Activated CD8-positive, alpha-beta T cell treated with anti-CD3 and anti-CD28 coated beads for 36 hours (primary cell): ENCODE measurements around the gene CDSN. TPM values are rescaled to one million over a fixed set of nuclear protein-coding genes. Genes with fewer than 3 reads are reported as not detected.

Experiments
- ATAC-seq: fragments of 200-7000 bp; cut with Tn5 transposase; one replicate; pipeline ENCODE4 v1.10.0; 2021; ENCODE audit warnings: mild to moderate bottlenecking, moderate library complexity
- CTCF ChIA-PET: fragments of 350-600 bp; sonication (Branson Sonifier 250); formaldehyde crosslinking; loops from one replicate; lab custom pipeline; 2021; ENCODE audit warnings: antibody characterized with exemption; lab: Charles Lee
- POLR2A ChIA-PET: fragments of 350-600 bp; sonication (Branson Sonifier 250); formaldehyde crosslinking; loops from one replicate; lab custom pipeline; 2021; ENCODE audit warnings: antibody characterized with exemption; lab: Charles Lee
- DNase-seq: peaks from one replicate; pipeline ENCODE4 v3.0.0-alpha.2; 2020
- H3K27ac Mint-ChIP-seq: one replicate; pipeline ENCODE4 v1.8.0; 2021; ENCODE audit warnings: mild to moderate bottlenecking, mixed read lengths
- H3K27me3 Mint-ChIP-seq: one replicate; pipeline ENCODE4 v1.8.0; 2021; ENCODE audit warnings: mixed read lengths
- H3K36me3 Mint-ChIP-seq: one replicate; pipeline ENCODE4 v1.8.0; 2021; ENCODE audit warnings: low read depth, mixed read lengths
- H3K4me1 Mint-ChIP-seq: one replicate; pipeline ENCODE4 v1.8.0; 2021; ENCODE audit warnings: low read depth, mixed read lengths
- H3K4me3 Mint-ChIP-seq: one replicate; pipeline ENCODE4 v1.8.0; 2021; ENCODE audit warnings: mild to moderate bottlenecking, moderate library complexity, mixed read lengths
- H3K9me3 Mint-ChIP-seq: one replicate; pipeline ENCODE4 v1.8.0; 2021; ENCODE audit warnings: mixed read lengths
- CTCF ChIP-seq: fragments of 200-600 bp; IDR thresholded peaks from one replicate; pipeline ENCODE4 v1.8.0; 2022; ENCODE audit warnings: antibody characterized with exemption, mild to moderate bottlenecking
- intact Hi-C: fragments of 100-400 bp; cut with micrococcal nuclease; formaldehyde crosslinking; loops from one replicate; pipeline ENCODE4 v1.10.0; 2022
- total RNA-seq, 2 experiments: library from RNA; stranded (reverse); gene quantifications; one replicate each; pipeline ENCODE4 v1.2.3, GENCODE V29; 2021

Gene CDSN
- total RNA-seq, 2 experiments from 2014 or later: not detected

- POLR2A ChIA-PET: interaction anchor here (0.7 to 2.1 kb wide), 8 partner anchors 14 to 195 kb away, joined by 3 to 9 read pairs (median 6); partner anchors contain the start of gene PSORS1C2
- H3K4me1 Mint-ChIP-seq: peaks cover 24% of the 10 kb centered on the region
Measured at GRCh38 chr6:31158140-31158862, 38.1 kb upstream of the CDSN start, which contains the start of gene TCF19. TSS of gene TCF19 (plus strand) at chr6:31158589. CDS start at chr6:31159470, 881 bp downstream.

GRCh38 chr6:31157513-31158139, 37.4 kb upstream of the CDSN start, which contains the start of gene CCHCR1:
TSS of gene CCHCR1 (minus strand) at chr6:31157802. CDS start at chr6:31157600, 202 bp downstream.
- DNase-seq (no peak), ATAC-seq (peak; percentile 19)
- H3K36me3 Mint-ChIP-seq: peaks cover 57% of the 10 kb centered on the region
- H3K9me3 Mint-ChIP-seq: no peaks in the 10 kb centered on the region
- peak within 1 kb of the TSS; percentile 97 for H3K4me3 Mint-ChIP-seq
- peaks cover 21% of the 10 kb centered on the region for H3K4me1 Mint-ChIP-seq
- H3K27ac Mint-ChIP-seq: peak within 1 kb of the TSS; percentile 89
- TF ChIP-seq CTCF: no peak
- ChIA-PET CTCF (interaction anchor here (1.1 to 2.9 kb wide), 4 partner anchors 18 to 209 kb away, joined by 3 to 15 read pairs (median 4); no protein-coding TSS in a partner anchor), POLR2A (interaction anchor here (1.1 to 2.0 kb wide), 5 partner anchors 14 to 195 kb away, joined by 3 to 8 read pairs (median 6); partner anchors contain the start of gene PSORS1C2)
- intact Hi-C loops: no loop called here
- H3K27me3 Mint-ChIP-seq: no peaks in the 10 kb centered on the region

More at GRCh38 chr6:31158140-31158862, 38.1 kb upstream of the CDSN start, which contains the start of gene TCF19:
- DNase-seq (peak; percentile 99), ATAC-seq (peak; percentile 88)
- TF ChIP-seq CTCF: no peak
- CTCF ChIA-PET: interaction anchor here (0.8 to 2.9 kb wide), 5 partner anchors 17 to 208 kb away, joined by 3 to 15 read pairs (median 3); no protein-coding TSS in a partner anchor
- no peaks in the 10 kb centered on the region for H3K27me3 Mint-ChIP-seq
- intact Hi-C loops: no loop called here
- peaks cover 62% of the 10 kb centered on the region for H3K36me3 Mint-ChIP-seq
- H3K4me3 Mint-ChIP-seq: peak within 1 kb of the TSS; percentile 97
- no peaks in the 10 kb centered on the region for H3K9me3 Mint-ChIP-seq
- H3K27ac Mint-ChIP-seq: peak within 1 kb of the TSS; percentile 89

GRCh38 chr6:31156641-31157040, 36.4 kb upstream of the CDSN start:
- ATAC-seq (no peak), DNase-seq (no peak)
- TF ChIP-seq CTCF: no peak
- peaks cover 48% of the 10 kb centered on the region for H3K36me3 Mint-ChIP-seq
- peaks cover 17% of the 10 kb centered on the region for H3K4me1 Mint-ChIP-seq
- intact Hi-C loops: no loop called here
- CTCF ChIA-PET: interaction anchor here (2.9 kb wide), 1 partner anchor 210 kb away, joined by 15 read pairs; no protein-coding TSS in a partner anchor
- H3K27me3 Mint-ChIP-seq: no peaks in the 10 kb centered on the region
- H3K9me3 Mint-ChIP-seq: no peaks in the 10 kb centered on the region
- H3K27ac Mint-ChIP-seq: no peak overlapping the region
- H3K4me3 Mint-ChIP-seq: peak overlapping the region; percentile 97
- POLR2A ChIA-PET: interaction anchor here (1.1 kb wide), 1 partner anchor 196 kb away, joined by 3 read pairs; no protein-coding TSS in a partner anchor

GRCh38 chr6:31154436-31154835, 34.2 kb upstream of the CDSN start:
- H3K4me1 Mint-ChIP-seq: peaks cover 5% of the 10 kb centered on the region

More at GRCh38 chr6:31154436-31154835, 34.2 kb upstream of the CDSN start:
- no peak for ATAC-seq
- Mint-ChIP-seq H3K27me3 (no peaks in the 10 kb centered on the region), H3K27ac (no peak overlapping the region), H3K36me3 (peaks cover 39% of the 10 kb centered on the region), H3K4me3 (no peak overlapping the region), H3K9me3 (no peaks in the 10 kb centered on the region)
- ChIA-PET POLR2A (interaction anchor here (1.4 kb wide), 1 partner anchor 16 kb away, joined by 3 read pairs; the partner anchor contains the start of gene PSORS1C2), CTCF (no interaction called here)
- TF ChIP-seq CTCF: no peak
- intact Hi-C loops: no loop called here
- DNase-seq: no peak
